Breast epithelium (tissue), 4 donors: Measurements from ENCODE around the gene SLC4A4. TPM values are rescaled to one million over a fixed set of nuclear protein-coding genes. Genes with fewer than 3 reads are reported as not detected.
A peak's percentile ranks its signal among the peaks of the same experiment; 100 is the strongest.

Experiments
- DNase-seq, 2 donors: peaks; one replicate each; pipeline ENCODE4 v3.0.0-alpha.2; 2019; ENCODE audit warnings: low spot score in 2 of 2
- H3K27ac ChIP-seq, 2 donors: fragments of 200-600 bp; sonication (generic) in 1 of 2; one replicate each; pipeline ENCODE4 v1.5.1; 2016 to 2019; ENCODE audit warnings: mild to moderate bottlenecking in 1 of 2
- H3K27me3 ChIP-seq, 2 donors: fragments of 200-600 bp; sonication (generic) in 1 of 2; one replicate each; pipeline versions ENCODE4 v1.5.1 to v1.6.0; 2017 to 2019; ENCODE audit warnings: control low read depth in 1 of 2, mild to moderate bottlenecking in 1 of 2
- H3K36me3 ChIP-seq: fragments of 200-600 bp; one replicate; pipeline ENCODE4 v1.5.1; 2019
- H3K4me1 ChIP-seq, 2 donors: fragments of 200-600 bp; sonication (generic); one replicate each; pipeline ENCODE4 v1.5.1; 2016 to 2019; ENCODE audit warnings: control low read depth in 1 of 2
- H3K4me3 ChIP-seq, 3 donors: fragments of 200-600 bp; sonication (generic); 1 replicate in 2 of 3; 2 replicates in 1 of 3; pipeline ENCODE4 v1.5.1; 2016 to 2019; ENCODE audit warnings: mild to moderate bottlenecking in 3 of 3, moderate library complexity in 2 of 3
- H3K9me3 ChIP-seq, 2 donors: fragments of 200-600 bp; sonication (generic) in 1 of 2; one replicate each; pipeline ENCODE4 v1.5.1; 2016 to 2019; ENCODE audit warnings: control low read depth in 1 of 2
- CTCF ChIP-seq, 3 donors: fragments of 450-650 bp; IDR thresholded peaks; one replicate each; pipeline ENCODE4 v1.5.1; 2016 to 2017; ENCODE audit warnings: antibody characterized with exemption in 3 of 3, mild to moderate bottlenecking in 3 of 3, moderate library complexity in 3 of 3
- POLR2A ChIP-seq: fragments of 450-650 bp; IDR thresholded peaks from one replicate; pipeline ENCODE4 v1.6.1; 2016; ENCODE audit warnings: antibody characterized with exemption, mild to moderate bottlenecking, moderate library complexity
- POLR2AphosphoS5 ChIP-seq, 3 donors: sonication (generic); formaldehyde crosslinking; IDR thresholded peaks; one replicate each; pipeline ENCODE4 v1.6.1; 2017; ENCODE audit warnings: antibody characterized with exemption in 3 of 3
- intact Hi-C: fragments of 100-400 bp; cut with DNase I; formaldehyde crosslinking; loops from one replicate; pipeline ENCODE4 v1.15.1; 2023; ENCODE audit warnings: low total_unique reads
- total RNA-seq, 3 donors: library from RNA; depleted of rRNA; stranded (reverse); fragments of >200 nt; gene quantifications; one replicate each; pipeline ENCODE4 v1.1.0, GENCODE V29; 2016

Gene SLC4A4
- total RNA-seq, 3 donors from 2014 or later, result 1.3 to 6.7 (median 1.4) TPM

- Histone ChIP-seq H3K27me3 (no peaks in the 10 kb centered on the region), H3K9me3 (no peaks in the 10 kb centered on the region), H3K4me3 (no peak overlapping the region), H3K4me1 (no peaks in the 10 kb centered on the region), H3K36me3 (no peaks in the 10 kb centered on the region), H3K27ac (no peak overlapping the region)
- intact Hi-C loops, result no loop called here
- no peak for TF ChIP-seq POLR2AphosphoS5 (IDR thresholded peaks at IDR 0.05)
- no peak for TF ChIP-seq CTCF (IDR thresholded peaks at IDR 0.05)
- TF ChIP-seq POLR2A, result no peak
- DNase-seq, result no peak
These were observed 202.7 kb downstream of the SLC4A4 start for GRCh38 chr4:71541541-71541940.

GRCh38 chr4:71545168-71545567 is 206.3 kb downstream of the SLC4A4 start:
- Histone ChIP-seq H3K4me1 (no peaks in the 10 kb centered on the region), H3K27ac (no peak overlapping the region), H3K9me3 (no peaks in the 10 kb centered on the region), H3K36me3 (no peaks in the 10 kb centered on the region), H3K4me3 (no peak overlapping the region), H3K27me3 (no peaks in the 10 kb centered on the region)
- intact Hi-C loops, result no loop called here
- TF ChIP-seq POLR2A, result no peak
- no peak for TF ChIP-seq CTCF (IDR thresholded peaks at IDR 0.05)
- no peak for TF ChIP-seq POLR2AphosphoS5 (IDR thresholded peaks at IDR 0.05)
- DNase-seq, result no peak

- H3K4me1 ChIP-seq, result no peaks in the 10 kb centered on the region
- TF ChIP-seq POLR2A, result no peak
- TF ChIP-seq POLR2AphosphoS5 (IDR thresholded peaks at IDR 0.05), result no peak
- TF ChIP-seq CTCF (IDR thresholded peaks at IDR 0.05), result no peak
- intact Hi-C loops, result no loop called here
- H3K9me3 ChIP-seq, result no peaks in the 10 kb centered on the region
- no peak overlapping the region for H3K4me3 ChIP-seq
- no peaks in the 10 kb centered on the region for H3K27me3 ChIP-seq
- DNase-seq, result no peak
- H3K27ac ChIP-seq, result no peak overlapping the region
- H3K36me3 ChIP-seq, result no peaks in the 10 kb centered on the region
These were observed 210.8 kb downstream of the SLC4A4 start for GRCh38 chr4:71549516-71550160.

- Histone ChIP-seq H3K27me3 (no peaks in the 10 kb centered on the region), H3K4me1 (no peaks in the 10 kb centered on the region), H3K9me3 (no peaks in the 10 kb centered on the region), H3K27ac (no peak overlapping the region), H3K36me3 (no peaks in the 10 kb centered on the region), H3K4me3 (no peak overlapping the region)
- intact Hi-C loops, result no loop called here
- no peak for DNase-seq
- no peak for TF ChIP-seq POLR2AphosphoS5 (IDR thresholded peaks at IDR 0.05)
- TF ChIP-seq CTCF (IDR thresholded peaks at IDR 0.05), result no peak
- no peak for TF ChIP-seq POLR2A
These were observed 211.7 kb downstream of the SLC4A4 start for GRCh38 chr4:71550220-71551165.

GRCh38 chr4:71553605-71554004 is 214.8 kb downstream of the SLC4A4 start:
- Histone ChIP-seq H3K9me3 (no peaks in the 10 kb centered on the region), H3K4me1 (no peaks in the 10 kb centered on the region), H3K36me3 (no peaks in the 10 kb centered on the region), H3K4me3 (no peak overlapping the region), H3K27me3 (no peaks in the 10 kb centered on the region), H3K27ac (no peak overlapping the region)
- TF ChIP-seq CTCF (IDR thresholded peaks at IDR 0.05), result peak in 1 of 3 donors; percentile 16
- TF ChIP-seq POLR2A, result no peak
- TF ChIP-seq POLR2AphosphoS5 (IDR thresholded peaks at IDR 0.05), result no peak
- intact Hi-C loops, result no loop called here
- no peak for DNase-seq
